ENCODE data around the gene H19. TPM values are rescaled to one million over a fixed set of nuclear protein-coding genes. Genes with fewer than 3 reads are reported as not detected.

Gene H19
- total RNA-seq, 1 experiment from 2014 or later = 0.38 TPM

GRCh38 chr11:1979607-1980006 is 18.0 kb downstream of the H19 start:
- TF ChIP-seq CTCF (IDR thresholded peaks at IDR 0.05; ENCODE audit: unreplicated experiment) = no peak
- H3K9me3 Mint-ChIP-seq (ENCODE audit: low read depth, unreplicated experiment) = no peaks in the 10 kb centered on the region
- H3K4me3 Mint-ChIP-seq (ENCODE audit: low read depth, unreplicated experiment) = no peak overlapping the region
- no peak for DNase-seq
- no peak overlapping the region for H3K27ac Mint-ChIP-seq (ENCODE audit: unreplicated experiment)
- H3K36me3 Mint-ChIP-seq (ENCODE audit: insufficient read depth, unreplicated experiment) = no peaks in the 10 kb centered on the region
- intact Hi-C loops (cut with micrococcal nuclease; ENCODE audit: unreplicated experiment) = no loop called here
- no TSS peak for BruUV-seq (replicated peaks)
- no peaks in the 10 kb centered on the region for H3K27me3 Mint-ChIP-seq (ENCODE audit: unreplicated experiment)
- no peaks in the 10 kb centered on the region for H3K4me1 Mint-ChIP-seq (ENCODE audit: low read depth, unreplicated experiment)
- CTCF ChIA-PET = no interaction called here

- BruUV-seq (replicated peaks) = no TSS peak
- no peaks in the 10 kb centered on the region for H3K27me3 Mint-ChIP-seq (ENCODE audit: unreplicated experiment)
- H3K4me3 Mint-ChIP-seq (ENCODE audit: low read depth, unreplicated experiment) = no peak overlapping the region
- intact Hi-C loops (cut with micrococcal nuclease; ENCODE audit: unreplicated experiment) = no loop called here
- H3K9me3 Mint-ChIP-seq (ENCODE audit: low read depth, unreplicated experiment) = no peaks in the 10 kb centered on the region
- TF ChIP-seq CTCF (IDR thresholded peaks at IDR 0.05; ENCODE audit: unreplicated experiment) = no peak
- CTCF ChIA-PET = interaction anchor here (0.7 kb wide), 1 partner anchor 878 kb away, joined by 3 read pairs; no protein-coding TSS in a partner anchor
- no peaks in the 10 kb centered on the region for H3K36me3 Mint-ChIP-seq (ENCODE audit: insufficient read depth, unreplicated experiment)
- no peaks in the 10 kb centered on the region for H3K4me1 Mint-ChIP-seq (ENCODE audit: low read depth, unreplicated experiment)
- DNase-seq = no peak
- H3K27ac Mint-ChIP-seq (ENCODE audit: unreplicated experiment) = no peak overlapping the region
These were observed 18.7 kb downstream of the H19 start for GRCh38 chr11:1978720-1979473.

GRCh38 chr11:1975185-1975584 is 22.5 kb downstream of the H19 start:
- CTCF ChIA-PET = interaction anchor here (0.6 kb wide), 1 partner anchor 13 kb away, joined by 7 read pairs; no protein-coding TSS in a partner anchor
- no peaks in the 10 kb centered on the region for H3K36me3 Mint-ChIP-seq (ENCODE audit: insufficient read depth, unreplicated experiment)
- DNase-seq = no peak
- no peak for TF ChIP-seq CTCF (IDR thresholded peaks at IDR 0.05; ENCODE audit: unreplicated experiment)
- H3K27me3 Mint-ChIP-seq (ENCODE audit: unreplicated experiment) = no peaks in the 10 kb centered on the region
- BruUV-seq (replicated peaks) = no TSS peak
- H3K4me1 Mint-ChIP-seq (ENCODE audit: low read depth, unreplicated experiment) = no peaks in the 10 kb centered on the region
- H3K27ac Mint-ChIP-seq (ENCODE audit: unreplicated experiment) = no peak overlapping the region
- H3K9me3 Mint-ChIP-seq (ENCODE audit: low read depth, unreplicated experiment) = no peaks in the 10 kb centered on the region
- intact Hi-C loops (cut with micrococcal nuclease; ENCODE audit: unreplicated experiment) = no loop called here
- H3K4me3 Mint-ChIP-seq (ENCODE audit: low read depth, unreplicated experiment) = no peak overlapping the region

GRCh38 chr11:1970956-1971355 is 26.7 kb downstream of the H19 start:
- no peak for TF ChIP-seq CTCF (IDR thresholded peaks at IDR 0.05; ENCODE audit: unreplicated experiment)
- Mint-ChIP-seq H3K36me3 (ENCODE audit: insufficient read depth, unreplicated experiment) (no peaks in the 10 kb centered on the region), H3K4me1 (ENCODE audit: low read depth, unreplicated experiment) (no peaks in the 10 kb centered on the region), H3K27me3 (ENCODE audit: unreplicated experiment) (no peaks in the 10 kb centered on the region), H3K9me3 (ENCODE audit: low read depth, unreplicated experiment) (no peaks in the 10 kb centered on the region), H3K27ac (ENCODE audit: unreplicated experiment) (no peak overlapping the region), H3K4me3 (ENCODE audit: low read depth, unreplicated experiment) (no peak overlapping the region)
- CTCF ChIA-PET = no interaction called here
- DNase-seq = no peak
- intact Hi-C loops (cut with micrococcal nuclease; ENCODE audit: unreplicated experiment) = no loop called here
- BruUV-seq (replicated peaks) = no TSS peak
